H1 (cell line): ENCODE measurements around the gene FBN1. TPM values are rescaled to one million over a fixed set of nuclear protein-coding genes. Genes with fewer than 3 reads are reported as not detected.

Experiments used
- BCL11A ChIP-seq, 2 experiments: IDR thresholded peaks; one replicate each; pipeline ENCODE4 v1.6.1; 2011; ENCODE audit warnings: low read depth in 2 of 2, low read length in 2 of 2, mild to moderate bottlenecking in 2 of 2
- BRCA1 ChIP-seq: IDR thresholded peaks from 2 replicates; pipeline ENCODE4 v1.6.1; 2012; ENCODE audit warnings: low read depth, low read length, improper control_type of control experiment
- CTBP2 ChIP-seq: IDR thresholded peaks from 2 replicates; pipeline ENCODE4 v1.7.0; 2011; ENCODE audit warnings: borderline replicate concordance, mild to moderate bottlenecking, moderate library complexity, mixed read lengths, low read length; ENCODE audit not compliant: insufficient read depth, insufficient read length
- FOSL1 ChIP-seq: IDR thresholded peaks from 2 replicates; pipeline ENCODE4 v1.6.1; 2011; ENCODE audit warnings: mild to moderate bottlenecking, low read depth, low read length, moderate library complexity; ENCODE audit not compliant: insufficient read depth
- GABPA ChIP-seq: IDR thresholded peaks from 2 replicates; pipeline ENCODE4 v1.6.1; 2011; ENCODE audit warnings: mild to moderate bottlenecking, low read length, moderate library complexity, borderline replicate concordance; ENCODE audit not compliant: insufficient read depth
- JUN ChIP-seq: IDR thresholded peaks from 2 replicates; pipeline ENCODE4 v1.6.1; 2011; ENCODE audit warnings: low read depth, mild to moderate bottlenecking, improper control_type of control experiment, low read length
- NANOG ChIP-seq: IDR thresholded peaks from 2 replicates; pipeline ENCODE4 v1.6.1; 2011; ENCODE audit warnings: low read length, low read depth, mild to moderate bottlenecking, inconsistent platforms; ENCODE audit not compliant: insufficient read depth, poor library complexity, severe bottlenecking
- polyA plus RNA-seq, 7 experiments: library from polyadenylated mRNA; depleted of rRNA in 3 of 7; stranded (reverse) in 5 of 7; unstranded in 2 of 7; fragments of >200 nt in 5 of 7; fragments of 200-250 nt in 2 of 7; gene quantifications; 1 replicate in 5 of 7; 2 replicates in 1 of 7; 4 replicates in 1 of 7; pipeline versions ENCODE4 v1.2.1 to v1.2.3, GENCODE V29; 2011 to 2013; ENCODE audit warnings: missing spikeins in 2 of 7, mixed read lengths in 2 of 7
- total RNA-seq: library from RNA; stranded (reverse); fragmentation: NEBNext Ultra II Directional; extraction: Animal tissue kit (Norgen Biotek cat#: 25700); gene quantifications from 2 replicates; pipeline ENCODE4 v1.2.1, GENCODE V29; 2021
- TF ChIP-seq, protein P1 (sequence below): fragments of 300-600 bp; sonication (generic); IDR thresholded peaks from 2 replicates; pipeline ENCODE4 v1.7.1; 2012; ENCODE audit warnings: low read length, moderate library complexity, mild to moderate bottlenecking, inconsistent platforms; ENCODE audit not compliant: insufficient replicate concordance
- TF ChIP-seq, protein P2 (sequence below): IDR thresholded peaks from 2 replicates; pipeline ENCODE4 v1.6.1; 2012; ENCODE audit warnings: low read length, inconsistent platforms

Gene FBN1
- total and polyA plus RNA-seq, 2 of the 8 experiments (the other 6 are each of a cell fraction or from before 2014, with no cell fraction given): 3.0 to 4.0 TPM

DNA sequence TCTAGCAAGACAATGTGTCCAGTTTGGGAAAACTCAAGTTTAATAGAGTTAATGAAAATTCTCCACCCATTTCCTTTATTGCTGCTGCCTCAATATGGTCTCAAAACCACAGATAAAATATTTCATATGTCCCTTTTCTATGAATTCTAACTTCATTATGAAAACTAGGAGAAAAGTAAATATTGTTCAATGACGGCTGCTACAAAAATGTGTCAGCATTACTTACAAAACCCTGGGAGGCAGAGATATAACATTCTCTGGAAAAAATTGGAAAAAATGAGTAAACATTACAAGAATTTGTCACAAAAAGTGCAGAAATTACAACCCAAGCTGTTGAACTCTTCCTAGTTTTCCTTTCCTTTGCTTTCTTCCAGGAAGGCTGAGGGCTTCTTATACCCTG is 22.2 kb upstream of the FBN1 start (continued):
- TF ChIP-seq, protein P1, sequence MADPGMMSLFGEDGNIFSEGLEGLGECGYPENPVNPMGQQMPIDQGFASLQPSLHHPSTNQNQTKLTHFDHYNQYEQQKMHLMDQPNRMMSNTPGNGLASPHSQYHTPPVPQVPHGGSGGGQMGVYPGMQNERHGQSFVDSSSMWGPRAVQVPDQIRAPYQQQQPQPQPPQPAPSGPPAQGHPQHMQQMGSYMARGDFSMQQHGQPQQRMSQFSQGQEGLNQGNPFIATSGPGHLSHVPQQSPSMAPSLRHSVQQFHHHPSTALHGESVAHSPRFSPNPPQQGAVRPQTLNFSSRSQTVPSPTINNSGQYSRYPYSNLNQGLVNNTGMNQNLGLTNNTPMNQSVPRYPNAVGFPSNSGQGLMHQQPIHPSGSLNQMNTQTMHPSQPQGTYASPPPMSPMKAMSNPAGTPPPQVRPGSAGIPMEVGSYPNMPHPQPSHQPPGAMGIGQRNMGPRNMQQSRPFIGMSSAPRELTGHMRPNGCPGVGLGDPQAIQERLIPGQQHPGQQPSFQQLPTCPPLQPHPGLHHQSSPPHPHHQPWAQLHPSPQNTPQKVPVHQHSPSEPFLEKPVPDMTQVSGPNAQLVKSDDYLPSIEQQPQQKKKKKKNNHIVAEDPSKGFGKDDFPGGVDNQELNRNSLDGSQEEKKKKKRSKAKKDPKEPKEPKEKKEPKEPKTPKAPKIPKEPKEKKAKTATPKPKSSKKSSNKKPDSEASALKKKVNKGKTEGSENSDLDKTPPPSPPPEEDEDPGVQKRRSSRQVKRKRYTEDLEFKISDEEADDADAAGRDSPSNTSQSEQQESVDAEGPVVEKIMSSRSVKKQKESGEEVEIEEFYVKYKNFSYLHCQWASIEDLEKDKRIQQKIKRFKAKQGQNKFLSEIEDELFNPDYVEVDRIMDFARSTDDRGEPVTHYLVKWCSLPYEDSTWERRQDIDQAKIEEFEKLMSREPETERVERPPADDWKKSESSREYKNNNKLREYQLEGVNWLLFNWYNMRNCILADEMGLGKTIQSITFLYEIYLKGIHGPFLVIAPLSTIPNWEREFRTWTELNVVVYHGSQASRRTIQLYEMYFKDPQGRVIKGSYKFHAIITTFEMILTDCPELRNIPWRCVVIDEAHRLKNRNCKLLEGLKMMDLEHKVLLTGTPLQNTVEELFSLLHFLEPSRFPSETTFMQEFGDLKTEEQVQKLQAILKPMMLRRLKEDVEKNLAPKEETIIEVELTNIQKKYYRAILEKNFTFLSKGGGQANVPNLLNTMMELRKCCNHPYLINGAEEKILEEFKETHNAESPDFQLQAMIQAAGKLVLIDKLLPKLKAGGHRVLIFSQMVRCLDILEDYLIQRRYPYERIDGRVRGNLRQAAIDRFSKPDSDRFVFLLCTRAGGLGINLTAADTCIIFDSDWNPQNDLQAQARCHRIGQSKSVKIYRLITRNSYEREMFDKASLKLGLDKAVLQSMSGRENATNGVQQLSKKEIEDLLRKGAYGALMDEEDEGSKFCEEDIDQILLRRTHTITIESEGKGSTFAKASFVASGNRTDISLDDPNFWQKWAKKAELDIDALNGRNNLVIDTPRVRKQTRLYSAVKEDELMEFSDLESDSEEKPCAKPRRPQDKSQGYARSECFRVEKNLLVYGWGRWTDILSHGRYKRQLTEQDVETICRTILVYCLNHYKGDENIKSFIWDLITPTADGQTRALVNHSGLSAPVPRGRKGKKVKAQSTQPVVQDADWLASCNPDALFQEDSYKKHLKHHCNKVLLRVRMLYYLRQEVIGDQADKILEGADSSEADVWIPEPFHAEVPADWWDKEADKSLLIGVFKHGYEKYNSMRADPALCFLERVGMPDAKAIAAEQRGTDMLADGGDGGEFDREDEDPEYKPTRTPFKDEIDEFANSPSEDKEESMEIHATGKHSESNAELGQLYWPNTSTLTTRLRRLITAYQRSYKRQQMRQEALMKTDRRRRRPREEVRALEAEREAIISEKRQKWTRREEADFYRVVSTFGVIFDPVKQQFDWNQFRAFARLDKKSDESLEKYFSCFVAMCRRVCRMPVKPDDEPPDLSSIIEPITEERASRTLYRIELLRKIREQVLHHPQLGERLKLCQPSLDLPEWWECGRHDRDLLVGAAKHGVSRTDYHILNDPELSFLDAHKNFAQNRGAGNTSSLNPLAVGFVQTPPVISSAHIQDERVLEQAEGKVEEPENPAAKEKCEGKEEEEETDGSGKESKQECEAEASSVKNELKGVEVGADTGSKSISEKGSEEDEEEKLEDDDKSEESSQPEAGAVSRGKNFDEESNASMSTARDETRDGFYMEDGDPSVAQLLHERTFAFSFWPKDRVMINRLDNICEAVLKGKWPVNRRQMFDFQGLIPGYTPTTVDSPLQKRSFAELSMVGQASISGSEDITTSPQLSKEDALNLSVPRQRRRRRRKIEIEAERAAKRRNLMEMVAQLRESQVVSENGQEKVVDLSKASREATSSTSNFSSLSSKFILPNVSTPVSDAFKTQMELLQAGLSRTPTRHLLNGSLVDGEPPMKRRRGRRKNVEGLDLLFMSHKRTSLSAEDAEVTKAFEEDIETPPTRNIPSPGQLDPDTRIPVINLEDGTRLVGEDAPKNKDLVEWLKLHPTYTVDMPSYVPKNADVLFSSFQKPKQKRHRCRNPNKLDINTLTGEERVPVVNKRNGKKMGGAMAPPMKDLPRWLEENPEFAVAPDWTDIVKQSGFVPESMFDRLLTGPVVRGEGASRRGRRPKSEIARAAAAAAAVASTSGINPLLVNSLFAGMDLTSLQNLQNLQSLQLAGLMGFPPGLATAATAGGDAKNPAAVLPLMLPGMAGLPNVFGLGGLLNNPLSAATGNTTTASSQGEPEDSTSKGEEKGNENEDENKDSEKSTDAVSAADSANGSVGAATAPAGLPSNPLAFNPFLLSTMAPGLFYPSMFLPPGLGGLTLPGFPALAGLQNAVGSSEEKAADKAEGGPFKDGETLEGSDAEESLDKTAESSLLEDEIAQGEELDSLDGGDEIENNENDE: no peak
- TF ChIP-seq BCL11A (IDR thresholded peaks at IDR 0.05; ENCODE audit: low read depth in 2 of 2, low read length in 2 of 2) (no peak), GABPA (no peak), JUN (no peak), BRCA1 (no peak), NANOG (no peak), FOSL1 (no peak), CTBP2 (no peak)
- TF ChIP-seq, protein P2, sequence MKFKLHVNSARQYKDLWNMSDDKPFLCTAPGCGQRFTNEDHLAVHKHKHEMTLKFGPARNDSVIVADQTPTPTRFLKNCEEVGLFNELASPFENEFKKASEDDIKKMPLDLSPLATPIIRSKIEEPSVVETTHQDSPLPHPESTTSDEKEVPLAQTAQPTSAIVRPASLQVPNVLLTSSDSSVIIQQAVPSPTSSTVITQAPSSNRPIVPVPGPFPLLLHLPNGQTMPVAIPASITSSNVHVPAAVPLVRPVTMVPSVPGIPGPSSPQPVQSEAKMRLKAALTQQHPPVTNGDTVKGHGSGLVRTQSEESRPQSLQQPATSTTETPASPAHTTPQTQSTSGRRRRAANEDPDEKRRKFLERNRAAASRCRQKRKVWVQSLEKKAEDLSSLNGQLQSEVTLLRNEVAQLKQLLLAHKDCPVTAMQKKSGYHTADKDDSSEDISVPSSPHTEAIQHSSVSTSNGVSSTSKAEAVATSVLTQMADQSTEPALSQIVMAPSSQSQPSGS: no peak
